ENCODE results near the gene DUSP28. TPM values are rescaled to one million over a fixed set of nuclear protein-coding genes. Genes with fewer than 3 reads are reported as not detected.

Gene DUSP28
- polyA plus RNA-seq, 3 donors: 6.2 to 7.6 (median 6.2) TPM

Other genes with a start within 250 kb of the DUSP28 start
- gene GPC1, start 124.7 kb upstream of the DUSP28 start, polyA plus RNA-seq (ENCODE audit: insufficient read length in 3 of 3): 10 to 100 TPM; 24.3 to 26.5 (median 25.3) TPM
- 10 to 100 TPM in 1 of 3 donors, 1 to 10 TPM in 2; 8.7 to 11.9 (median 9.0) TPM for gene ANKMY1, start 2.4 kb upstream of the DUSP28 start, polyA plus RNA-seq (ENCODE audit: insufficient read length in 3 of 3)
- 10 to 100 TPM; 21.0 to 27.7 (median 25.5) TPM for gene RNPEPL1, start 8.1 kb downstream of the DUSP28 start, polyA plus RNA-seq (ENCODE audit: insufficient read length in 3 of 3)
- 10 to 100 TPM; 18.1 to 20.9 (median 18.1) TPM for gene CAPN10, start 26.4 kb downstream of the DUSP28 start, polyA plus RNA-seq (ENCODE audit: insufficient read length in 3 of 3)
- gene GPR35, start 65.1 kb downstream of the DUSP28 start, polyA plus RNA-seq (ENCODE audit: insufficient read length in 3 of 3): 1 to 10 TPM; 1.2 TPM
- gene AQP12B, start 122.5 kb downstream of the DUSP28 start, polyA plus RNA-seq (ENCODE audit: insufficient read length in 3 of 3): 1 to 10 TPM in 1 of 3 donors, under 1 TPM in 2; 0.14 to 1.4 (median 0.74) TPM
- under 1 TPM in 2 of 3 donors, not detected in 1; 0.19 to 0.47 TPM for gene AQP12A, start 131.5 kb downstream of the DUSP28 start, polyA plus RNA-seq (ENCODE audit: insufficient read length in 3 of 3)